MCF 10A (cell line): Measurements from ENCODE around the gene ELP4. TPM values are rescaled to one million over a fixed set of nuclear protein-coding genes. Genes with fewer than 3 reads are reported as not detected.

Experiments used
- BruUV-seq: library from RNA; stranded (reverse); fragments of 400-500 nt; replicated peaks from 2 replicates; lab custom pipeline; 2021; lab: Mats Ljungman, UMichigan
- CTCF ChIA-PET: fragments of 300-600 bp; sonication (Branson Sonifier 250); formaldehyde crosslinking; extraction: SDS; loops from one replicate; lab custom pipeline; 2021; ENCODE audit warnings: antibody characterized with exemption, inconsistent platforms; lab: Yijun Ruan, JAX
- POLR2A ChIA-PET: fragments of 300-600, 350-650 bp; sonication (Branson Sonifier 250); formaldehyde crosslinking; extraction: SDS; loops from one replicate; lab custom pipeline; 2020; ENCODE audit warnings: antibody characterized with exemption, inconsistent platforms; lab: Yijun Ruan, JAX
- DNase-seq: peaks from one replicate; pipeline ENCODE4 v3.0.0-alpha.2; 2018; ENCODE audit not compliant: unreplicated experiment
- H3K27ac Mint-ChIP-seq: one replicate; pipeline ENCODE4 v1.8.0; 2022; ENCODE audit warnings: mild to moderate bottlenecking, low read depth, mixed read lengths; ENCODE audit not compliant: unreplicated experiment
- H3K27me3 Mint-ChIP-seq: one replicate; pipeline ENCODE4 v1.8.0; 2022; ENCODE audit warnings: mixed read lengths; ENCODE audit not compliant: insufficient read depth, unreplicated experiment
- H3K36me3 Mint-ChIP-seq: one replicate; pipeline ENCODE4 v1.8.0; 2022; ENCODE audit warnings: mild to moderate bottlenecking, moderate library complexity, mixed read lengths; ENCODE audit not compliant: insufficient read depth, unreplicated experiment
- H3K4me1 Mint-ChIP-seq: one replicate; pipeline ENCODE4 v1.8.0; 2022; ENCODE audit warnings: mixed read lengths; ENCODE audit not compliant: insufficient read depth, unreplicated experiment
- H3K4me3 Mint-ChIP-seq: one replicate; pipeline ENCODE4 v1.8.0; 2022; ENCODE audit warnings: mild to moderate bottlenecking, moderate library complexity, mixed read lengths; ENCODE audit not compliant: unreplicated experiment
- H3K9me3 Mint-ChIP-seq: one replicate; pipeline ENCODE4 v1.8.0; 2022; ENCODE audit warnings: mixed read lengths; ENCODE audit not compliant: unreplicated experiment
- intact Hi-C: fragments of 100-400 bp; cut with micrococcal nuclease; formaldehyde crosslinking; loops from 2 replicates; pipeline ENCODE4 v1.14.1; 2022
- total RNA-seq: library from RNA; stranded (reverse); gene quantifications from 2 replicates; pipeline ENCODE4 v1.2.3, GENCODE V29; 2022
- TF ChIP-seq, protein P1 (sequence below): fragments of 200-600 bp; IDR thresholded peaks from one replicate; pipeline ENCODE4 v1.8.0; 2022; ENCODE audit warnings: antibody characterized with exemption, mild to moderate bottlenecking; ENCODE audit not compliant: unreplicated experiment

ELP4 gene
- total RNA-seq, 1 experiment from 2014 or later = 18.3 TPM

DNA sequence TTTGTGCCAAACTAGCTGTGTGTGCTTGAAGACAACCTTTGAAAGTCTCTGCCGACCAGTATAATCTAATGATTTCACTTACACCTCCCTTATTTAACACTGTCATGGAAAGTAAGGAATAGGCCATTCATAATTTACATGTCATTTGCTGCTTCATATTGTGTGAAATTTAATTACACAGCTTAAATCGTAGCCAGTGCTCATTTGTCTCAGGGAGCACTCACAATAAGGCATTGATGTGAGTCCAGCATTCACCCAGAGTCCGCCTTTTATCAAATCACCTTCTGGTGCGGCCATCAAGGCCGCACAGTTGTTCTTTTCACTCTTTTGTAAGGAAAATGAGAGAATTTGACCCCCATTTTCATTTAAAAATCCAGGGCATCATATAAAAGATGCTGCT, 254.7 kb downstream of the ELP4 start:
- Mint-ChIP-seq H3K9me3 (no peaks in the 10 kb centered on the region), H3K4me1 (no peaks in the 10 kb centered on the region), H3K4me3 (no peak overlapping the region), H3K27me3 (no peaks in the 10 kb centered on the region), H3K36me3 (no peaks in the 10 kb centered on the region), H3K27ac (no peak overlapping the region)
- no peak for DNase-seq
- CTCF ChIA-PET = interaction anchor here (0.6 kb wide), 1 partner anchor 24 kb away, joined by 3 read pairs; no protein-coding TSS in a partner anchor
- POLR2A ChIA-PET = no interaction called here
- intact Hi-C loops = loop anchor here (10.0 kb wide), 1 partner anchor 119 kb away; no protein-coding TSS in a partner anchor
- no TSS peak for BruUV-seq
- TF ChIP-seq, protein P1, sequence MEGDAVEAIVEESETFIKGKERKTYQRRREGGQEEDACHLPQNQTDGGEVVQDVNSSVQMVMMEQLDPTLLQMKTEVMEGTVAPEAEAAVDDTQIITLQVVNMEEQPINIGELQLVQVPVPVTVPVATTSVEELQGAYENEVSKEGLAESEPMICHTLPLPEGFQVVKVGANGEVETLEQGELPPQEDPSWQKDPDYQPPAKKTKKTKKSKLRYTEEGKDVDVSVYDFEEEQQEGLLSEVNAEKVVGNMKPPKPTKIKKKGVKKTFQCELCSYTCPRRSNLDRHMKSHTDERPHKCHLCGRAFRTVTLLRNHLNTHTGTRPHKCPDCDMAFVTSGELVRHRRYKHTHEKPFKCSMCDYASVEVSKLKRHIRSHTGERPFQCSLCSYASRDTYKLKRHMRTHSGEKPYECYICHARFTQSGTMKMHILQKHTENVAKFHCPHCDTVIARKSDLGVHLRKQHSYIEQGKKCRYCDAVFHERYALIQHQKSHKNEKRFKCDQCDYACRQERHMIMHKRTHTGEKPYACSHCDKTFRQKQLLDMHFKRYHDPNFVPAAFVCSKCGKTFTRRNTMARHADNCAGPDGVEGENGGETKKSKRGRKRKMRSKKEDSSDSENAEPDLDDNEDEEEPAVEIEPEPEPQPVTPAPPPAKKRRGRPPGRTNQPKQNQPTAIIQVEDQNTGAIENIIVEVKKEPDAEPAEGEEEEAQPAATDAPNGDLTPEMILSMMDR = no peak

DNA sequence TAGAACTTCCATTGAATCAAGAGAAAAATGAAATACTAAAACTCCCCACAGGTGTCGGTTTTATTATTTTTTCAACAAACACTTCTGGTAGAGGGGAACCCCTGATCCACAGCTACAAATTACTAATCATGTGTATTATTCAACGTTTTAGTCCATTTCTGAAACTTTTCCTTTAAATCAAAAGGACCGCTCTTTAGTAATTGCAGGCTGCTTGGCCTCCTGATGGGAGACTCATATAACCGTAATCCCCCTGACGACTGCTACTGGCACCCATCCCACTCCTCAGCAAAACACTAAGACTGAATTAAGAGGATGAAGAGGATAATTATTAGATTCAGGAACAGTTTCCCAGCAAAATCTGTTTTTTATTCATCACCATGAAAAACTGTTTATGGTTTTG, 255.2 kb downstream of the ELP4 start:
- CTCF ChIA-PET = no interaction called here
- no peak overlapping the region for H3K27ac Mint-ChIP-seq
- TF ChIP-seq, protein P1 = no peak
- intact Hi-C loops = loop anchor here (10.0 kb wide), 1 partner anchor 120 kb away; no protein-coding TSS in a partner anchor
- no peaks in the 10 kb centered on the region for H3K4me1 Mint-ChIP-seq
- no peaks in the 10 kb centered on the region for H3K9me3 Mint-ChIP-seq
- BruUV-seq = no TSS peak
- no peaks in the 10 kb centered on the region for H3K27me3 Mint-ChIP-seq
- H3K4me3 Mint-ChIP-seq = no peak overlapping the region
- no peak for DNase-seq
- no peaks in the 10 kb centered on the region for H3K36me3 Mint-ChIP-seq
- POLR2A ChIA-PET = no interaction called here

DNA sequence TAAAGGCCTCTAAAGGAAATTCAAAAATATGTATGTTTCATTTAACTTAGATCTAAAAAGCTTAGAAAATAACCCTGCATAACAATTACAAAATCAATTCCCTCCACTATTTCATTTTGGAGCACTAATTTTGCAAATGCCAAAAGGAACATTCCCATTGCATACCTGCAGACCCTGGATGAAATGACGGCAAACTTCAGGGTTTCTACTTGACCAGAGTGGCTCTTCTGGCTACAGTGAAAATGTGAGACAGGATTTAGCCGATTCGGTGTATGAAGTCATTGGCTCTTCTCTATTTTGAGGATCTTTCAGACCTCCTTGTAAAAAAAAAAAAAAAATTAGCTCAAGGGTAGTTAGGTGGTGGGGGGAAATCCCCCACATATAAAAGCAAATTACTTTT, 257.5 kb downstream of the ELP4 start:
- Mint-ChIP-seq H3K9me3 (no peaks in the 10 kb centered on the region), H3K4me1 (no peaks in the 10 kb centered on the region), H3K36me3 (no peaks in the 10 kb centered on the region), H3K4me3 (no peak overlapping the region), H3K27ac (no peak overlapping the region), H3K27me3 (no peaks in the 10 kb centered on the region)
- no TSS peak for BruUV-seq
- intact Hi-C loops = loop anchor here (10.0 kb wide), 1 partner anchor 122 kb away; no protein-coding TSS in a partner anchor
- ChIA-PET CTCF (interaction anchor here (0.7 kb wide), 1 partner anchor 211 kb away, joined by 3 read pairs; no protein-coding TSS in a partner anchor), POLR2A (no interaction called here)
- TF ChIP-seq, protein P1 = no peak
- DNase-seq = no peak

DNA sequence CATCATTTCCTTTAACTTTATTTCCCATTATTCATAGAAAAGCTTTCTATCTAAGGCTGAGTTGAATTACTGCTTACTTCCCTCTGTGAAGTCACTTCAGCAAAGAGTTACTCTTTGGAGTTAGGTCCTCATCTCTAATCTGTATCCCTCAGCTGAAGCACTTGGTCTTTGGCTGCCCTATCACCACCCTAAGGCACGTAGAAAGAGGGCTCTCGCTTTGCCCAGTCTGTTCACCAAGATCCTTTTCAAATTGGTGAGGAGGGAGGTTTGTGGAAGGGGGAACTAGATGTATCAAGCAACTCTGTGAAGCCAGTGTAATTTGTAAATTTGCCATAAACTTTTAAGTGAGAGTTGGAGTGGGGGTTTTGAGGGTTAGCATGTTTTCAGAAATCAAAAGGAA, 258.1 kb downstream of the ELP4 start:
- ChIA-PET POLR2A (no interaction called here), CTCF (interaction anchor here (0.7 to 1.5 kb wide), 2 partner anchors 103 to 210 kb away, joined by 3 to 5 read pairs; no protein-coding TSS in a partner anchor)
- no peaks in the 10 kb centered on the region for H3K4me1 Mint-ChIP-seq
- no peak for DNase-seq
- BruUV-seq = no TSS peak
- intact Hi-C loops = loop anchor here (10.0 kb wide), 1 partner anchor 123 kb away; no protein-coding TSS in a partner anchor
- no peak overlapping the region for H3K27ac Mint-ChIP-seq
- H3K9me3 Mint-ChIP-seq = no peaks in the 10 kb centered on the region
- no peaks in the 10 kb centered on the region for H3K36me3 Mint-ChIP-seq
- TF ChIP-seq, protein P1 = no peak
- no peak overlapping the region for H3K4me3 Mint-ChIP-seq
- no peaks in the 10 kb centered on the region for H3K27me3 Mint-ChIP-seq
